Measurements from ENCODE around the gene CHFR. TPM values are rescaled to one million over a fixed set of nuclear protein-coding genes. Genes with fewer than 3 reads are reported as not detected.

The CHFR gene
- total RNA-seq, 1 experiment from 2014 or later = 53.3 TPM

GRCh38 chr12:132824053-132824452 lies 63.4 kb downstream of the CHFR start:
- Histone ChIP-seq H3K4me2 (ENCODE audit: insufficient read depth, insufficient read length, low read length) (no peak overlapping the region), H3K4ac (ENCODE audit: low read depth, low read length) (no peak overlapping the region), H3K27ac (ENCODE audit: insufficient read length, low read depth, low read length) (no peak overlapping the region), H2BK15ac (ENCODE audit: low read depth, low read length) (no peak overlapping the region), H2BK20ac (ENCODE audit: low read depth, low read length, poor library complexity, severe bottlenecking) (no peak overlapping the region), H4K5ac (ENCODE audit: insufficient read length, low read depth, low read length) (no peak overlapping the region), H4K8ac (replicated peaks; ENCODE audit: insufficient read length, low read depth, low read length) (no peak overlapping the region), H2AK5ac (ENCODE audit: insufficient read length, low read length) (no peak overlapping the region), H2BK12ac (ENCODE audit: insufficient read length, low read depth, low read length) (no peak overlapping the region), H3K4me1 (ENCODE audit: insufficient read depth, low read length) (no peaks in the 10 kb centered on the region), H4K20me1 (ENCODE audit: control insufficient read depth, insufficient read depth, insufficient read length) (no peaks in the 10 kb centered on the region), H3K9ac (ENCODE audit: extremely low read depth, insufficient read length, low read length) (no peak overlapping the region), H3K14ac (ENCODE audit: insufficient read depth, low read length) (no peak overlapping the region), H2AFZ (ENCODE audit: low read length) (no peak overlapping the region), H4K91ac (ENCODE audit: insufficient read length, low read depth, low read length) (no peak overlapping the region), H3K9me3 (ENCODE audit: control insufficient read depth, low read depth, low read length) (no peaks in the 10 kb centered on the region), H2BK120ac (ENCODE audit: low read depth, low read length, poor library complexity, severe bottlenecking) (no peak overlapping the region), H3K23ac (ENCODE audit: insufficient read length, low read depth, low read length) (no peak overlapping the region), H3K23me2 (ENCODE audit: insufficient read length, low read depth, low read length, poor library complexity, severe bottlenecking) (peaks cover 6% of the 10 kb centered on the region), H3K18ac (ENCODE audit: insufficient read length, low read depth, low read length) (no peak overlapping the region), H3K56ac (ENCODE audit: insufficient read length, low read depth, low read length) (no peak overlapping the region), H2BK5ac (ENCODE audit: insufficient read length, low read length) (no peak overlapping the region), H3K27me3 (ENCODE audit: insufficient read depth, low read length) (no peaks in the 10 kb centered on the region), H3T11ph (ENCODE audit: low read length) (no peak overlapping the region), H3K79me2 (ENCODE audit: insufficient read depth, low read length) (peaks cover 6% of the 10 kb centered on the region; the same call in 1 of the 2 replicates), H3K79me1 (ENCODE audit: insufficient read depth, low read depth, low read length, poor library complexity, severe bottlenecking) (peaks cover 12% of the 10 kb centered on the region)
- H3K36me3 Mint-ChIP-seq (ENCODE audit: insufficient read depth in 1 of 3, low read depth in 3 of 3) = peaks cover 24 to 62% (median 62%) of the 10 kb centered on the region in 3 experiments; a peak in 6 of 7 replicates
- TF ChIP-seq, protein P1, sequence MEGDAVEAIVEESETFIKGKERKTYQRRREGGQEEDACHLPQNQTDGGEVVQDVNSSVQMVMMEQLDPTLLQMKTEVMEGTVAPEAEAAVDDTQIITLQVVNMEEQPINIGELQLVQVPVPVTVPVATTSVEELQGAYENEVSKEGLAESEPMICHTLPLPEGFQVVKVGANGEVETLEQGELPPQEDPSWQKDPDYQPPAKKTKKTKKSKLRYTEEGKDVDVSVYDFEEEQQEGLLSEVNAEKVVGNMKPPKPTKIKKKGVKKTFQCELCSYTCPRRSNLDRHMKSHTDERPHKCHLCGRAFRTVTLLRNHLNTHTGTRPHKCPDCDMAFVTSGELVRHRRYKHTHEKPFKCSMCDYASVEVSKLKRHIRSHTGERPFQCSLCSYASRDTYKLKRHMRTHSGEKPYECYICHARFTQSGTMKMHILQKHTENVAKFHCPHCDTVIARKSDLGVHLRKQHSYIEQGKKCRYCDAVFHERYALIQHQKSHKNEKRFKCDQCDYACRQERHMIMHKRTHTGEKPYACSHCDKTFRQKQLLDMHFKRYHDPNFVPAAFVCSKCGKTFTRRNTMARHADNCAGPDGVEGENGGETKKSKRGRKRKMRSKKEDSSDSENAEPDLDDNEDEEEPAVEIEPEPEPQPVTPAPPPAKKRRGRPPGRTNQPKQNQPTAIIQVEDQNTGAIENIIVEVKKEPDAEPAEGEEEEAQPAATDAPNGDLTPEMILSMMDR (conservative IDR thresholded peaks at IDR 0.05) = no peak
- no CpG with 5 or more reads among the region's 7 CpGs for WGBS (ENCODE audit: extremely low coverage, insufficient read length, low lambda C conversion rate)
- no peak overlapping the region for H3K27ac Mint-ChIP-seq
- H3K4me3 Mint-ChIP-seq = no peak overlapping the region
- H3K9me3 Mint-ChIP-seq = no peaks in the 10 kb centered on the region
- H3K27me3 Mint-ChIP-seq (ENCODE audit: low read depth) = no peaks in the 10 kb centered on the region; the same call in 1 of the 2 replicates
- no peak for DNase-seq
- H3K4me1 Mint-ChIP-seq = peaks cover 8 to 9% of the 10 kb centered on the region in 2 experiments

Measured in H9 (cell line).